Endothelial cell of umbilical vein (primary cell): ENCODE measurements around the gene SLC35G6.

ENCODE experiments used
- CTCF ChIP-seq, 2 donors: IDR thresholded peaks; 1 replicate in 1 of 2; 2 replicates in 1 of 2; pipeline ENCODE4 v1.5.1; 2011; ENCODE audit warnings: low read length in 2 of 2, mild to moderate bottlenecking in 2 of 2, moderate library complexity in 2 of 2, control low read depth in 1 of 2, inconsistent platforms in 1 of 2, low read depth in 1 of 2; ENCODE audit not compliant: insufficient read depth in 1 of 2; ENCODE audit errors: extremely low read depth in 1 of 2
- EZH2 ChIP-seq: IDR thresholded peaks from 2 replicates; pipeline ENCODE4 v1.6.1; 2012; ENCODE audit warnings: borderline replicate concordance, low read depth, mild to moderate bottlenecking, moderate library complexity, low read length, inconsistent platforms; ENCODE audit not compliant: severe bottlenecking
- FOS ChIP-seq: IDR thresholded peaks from 2 replicates; pipeline ENCODE4 v1.6.1; 2011; ENCODE audit warnings: mild to moderate bottlenecking, low read length, moderate library complexity, borderline replicate concordance; ENCODE audit not compliant: insufficient read depth
- JUN ChIP-seq: IDR thresholded peaks from 2 replicates; pipeline ENCODE4 v1.6.1; 2011; ENCODE audit warnings: borderline replicate concordance, low read depth; ENCODE audit not compliant: insufficient read length, insufficient read depth
- MAX ChIP-seq: IDR thresholded peaks from 2 replicates; pipeline ENCODE4 v1.6.1; 2011; ENCODE audit not compliant: insufficient read depth, insufficient read length
- MYC ChIP-seq: IDR thresholded peaks from one replicate; pipeline ENCODE4 v1.6.1; 2011; ENCODE audit warnings: mild to moderate bottlenecking, low read depth, low read length
- POLR2A ChIP-seq: IDR thresholded peaks from 2 replicates; pipeline ENCODE4 v1.6.1; 2012; ENCODE audit warnings: low read depth, mild to moderate bottlenecking, control low read depth, low read length
- POLR2AphosphoS5 ChIP-seq: IDR thresholded peaks from 2 replicates; pipeline ENCODE4 v1.6.1; 2012; ENCODE audit warnings: low read depth, mild to moderate bottlenecking, control low read depth, low read length, moderate library complexity; ENCODE audit not compliant: insufficient read depth

- TF ChIP-seq CTCF (IDR thresholded peaks at IDR 0.05; ENCODE audit: extremely low read depth in 1 of 2, insufficient read depth in 1 of 2, low read depth in 1 of 2, low read length in 2 of 2): no peak
- no peak for TF ChIP-seq MAX
- no peak for TF ChIP-seq POLR2AphosphoS5
- no peak for TF ChIP-seq POLR2A
- TF ChIP-seq FOS: peak; percentile 31
- TF ChIP-seq EZH2: no peak
- TF ChIP-seq JUN: no peak
- no peak for TF ChIP-seq MYC
Observed at GRCh38 chr17:7443499-7444485, 37.5 kb upstream of the SLC35G6 start.
